Activated T-helper 1 cell treated with Interleukin-2 at 50 U/mL for 16 hours (primary cell): ENCODE results near the gene MTMR4.
"Not testable (repeated sequence)": the region's sequence is repeated elsewhere in the genome, so short reads cannot be mapped to it uniquely, and the experiment has no call there.

Experiments
- DNase-seq: peaks from one replicate; pipeline ENCODE4 v3.0.0-alpha.2; 2020; ENCODE audit warnings: low read depth

The MTMR4 gene

DNA sequence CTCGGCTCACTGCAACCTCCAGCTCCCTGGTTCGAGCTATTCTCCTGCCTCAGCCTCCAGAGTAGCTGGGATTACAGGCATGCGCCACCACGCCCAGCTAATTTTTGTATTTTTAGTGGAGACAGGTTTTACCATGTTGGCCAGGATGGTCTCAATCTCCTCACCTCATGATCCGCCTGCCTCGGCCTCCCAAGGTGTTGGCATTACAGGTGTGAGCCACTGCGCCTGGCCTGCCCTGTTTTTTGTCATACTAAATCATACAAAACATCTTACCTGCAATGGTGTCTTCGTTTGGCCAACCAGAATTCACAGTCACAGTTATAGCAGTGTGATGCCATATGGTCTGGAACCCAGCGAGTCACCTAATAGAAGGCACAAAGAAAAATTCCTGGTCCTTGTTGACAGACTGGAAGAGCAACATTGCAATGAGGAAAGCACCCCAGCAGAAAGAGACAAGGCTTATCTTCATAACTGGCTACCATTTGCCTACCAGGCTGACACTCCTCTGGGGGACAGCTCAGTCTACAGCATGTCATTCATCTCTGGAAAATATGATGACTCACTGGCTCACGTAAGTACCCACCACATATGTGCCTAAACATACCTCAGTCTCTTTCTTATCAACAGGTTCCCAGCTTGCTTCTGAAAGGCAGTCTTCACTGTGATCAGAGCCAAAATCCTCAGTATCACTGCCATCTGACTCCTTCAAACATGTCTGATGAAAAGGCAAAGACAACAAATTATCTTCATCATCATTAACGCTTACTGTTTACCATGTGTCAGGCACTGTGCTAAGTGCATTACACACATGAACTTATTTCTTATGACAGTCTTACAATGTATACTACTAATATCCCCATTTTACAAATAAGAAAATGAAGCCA lies 22.0 kb downstream of the MTMR4 start:
- no peak for DNase-seq

DNA sequence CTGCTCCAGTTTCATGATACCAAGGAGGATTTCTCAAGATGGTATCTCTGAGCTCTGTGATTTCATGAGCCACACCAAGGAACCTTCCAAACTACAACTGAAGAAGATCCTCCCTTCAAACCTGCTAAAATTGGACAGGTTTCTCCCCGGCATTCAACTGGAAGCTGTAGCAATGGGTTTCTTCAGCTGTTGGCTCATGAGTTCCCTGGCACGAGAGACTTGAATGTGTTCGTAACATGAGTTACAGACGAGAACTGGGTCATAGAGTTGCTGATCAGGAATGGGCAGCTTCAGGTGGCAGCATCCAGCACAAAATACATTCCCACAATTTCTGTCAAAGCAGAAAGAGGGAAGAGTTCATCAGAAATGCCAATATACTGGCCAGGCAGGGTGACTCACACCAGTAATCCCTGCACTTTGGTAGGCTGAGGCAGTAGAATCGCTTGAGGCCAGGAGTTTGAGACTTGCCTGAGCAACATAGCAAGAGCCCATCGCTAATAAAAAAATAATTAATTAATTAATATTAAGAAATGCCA lies 22.9 kb downstream of the MTMR4 start:
- DNase-seq = no peak

DNA sequence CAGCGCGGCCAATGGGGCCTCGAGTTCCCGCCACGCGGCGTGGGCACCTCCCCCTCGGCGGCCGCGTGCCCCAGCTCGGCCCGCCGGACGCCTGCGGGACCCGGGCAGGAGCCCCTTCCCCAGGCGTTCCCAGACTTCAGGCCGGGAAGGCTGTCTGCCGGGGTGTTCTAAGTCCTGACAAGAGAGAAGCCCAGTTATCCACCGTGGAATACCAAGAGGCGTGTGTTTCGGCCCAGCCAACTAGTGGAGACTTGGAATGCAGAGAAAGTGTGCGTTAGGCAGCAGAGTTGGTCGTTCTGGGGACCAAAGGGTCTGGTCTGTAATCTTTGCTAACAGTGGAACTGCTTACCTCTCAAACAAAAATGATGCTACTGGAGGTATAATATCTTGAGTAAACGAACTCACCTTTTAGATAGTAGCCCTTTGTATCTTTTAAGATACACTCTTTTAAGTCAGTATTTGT lies 26.0 kb downstream of the MTMR4 start:
- no peak for DNase-seq

DNA sequence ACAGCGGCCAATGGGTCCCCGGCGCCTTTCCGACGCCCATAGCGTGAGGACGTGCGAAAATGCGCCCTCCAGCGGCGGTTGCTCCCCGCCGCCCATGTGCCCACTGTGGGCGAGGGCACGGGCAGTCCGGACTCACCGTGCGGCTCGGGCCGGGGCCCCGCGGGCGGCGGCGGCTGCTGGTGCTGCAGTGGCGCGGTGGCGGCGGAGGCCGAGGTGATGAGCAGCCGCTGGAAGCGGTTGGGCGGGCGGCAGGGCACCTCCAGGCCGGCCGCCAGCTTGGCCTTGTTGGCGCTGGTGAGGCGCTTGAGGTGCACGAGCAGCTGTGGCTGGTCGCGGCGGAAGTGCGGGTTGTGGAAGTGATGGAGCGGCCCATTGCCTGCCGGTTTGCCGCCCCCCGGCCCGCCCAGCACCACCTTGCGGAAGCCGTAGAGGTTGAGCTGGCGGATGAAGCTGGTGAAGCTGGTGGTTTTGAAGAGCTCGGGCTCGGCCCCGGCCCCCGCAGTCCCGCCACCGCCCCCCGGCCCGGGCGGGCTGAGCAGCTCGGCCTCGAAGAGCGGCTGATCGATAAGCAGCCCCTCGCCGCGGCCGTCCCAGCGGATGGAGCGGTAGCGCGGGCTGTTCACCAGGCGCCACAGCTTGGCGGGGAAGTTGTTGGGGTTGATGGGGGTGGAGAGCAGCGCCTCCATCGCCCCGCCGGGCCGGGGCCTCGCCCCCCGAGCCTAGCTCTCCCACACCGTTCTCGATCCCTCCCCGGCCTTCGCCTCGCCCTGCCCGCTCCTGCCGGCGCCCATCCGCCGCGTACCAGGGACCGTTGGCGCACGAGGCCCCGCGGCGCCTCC lies 26.6 kb downstream of the MTMR4 start, which contains the start of gene HSF5:
HSF5 (minus strand) TSS at position 820 of the 839 bp plus-strand sequence; CDS start at position 686, 134 bp downstream.
- peak; percentile 73 for DNase-seq

DNA sequence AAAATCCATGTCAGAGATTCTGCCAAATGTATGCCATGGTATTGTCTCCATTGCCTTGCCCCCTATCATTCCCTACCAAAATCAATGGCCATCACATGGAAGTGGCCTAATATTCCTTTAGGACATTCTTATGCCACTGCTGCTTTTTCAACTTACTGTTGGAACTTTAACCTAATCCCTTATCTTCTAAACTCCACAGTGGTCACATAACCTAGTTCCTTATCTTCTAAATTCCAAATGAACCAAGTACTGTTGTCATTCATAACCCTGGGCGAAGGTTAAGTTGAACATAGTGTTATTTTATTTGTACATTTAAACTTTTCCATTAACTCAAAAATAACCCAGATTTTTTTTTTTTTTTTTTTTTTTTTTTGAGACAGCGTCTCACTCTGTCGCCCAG lies 29.8 kb downstream of the MTMR4 start:
- DNase-seq = no peak

DNA sequence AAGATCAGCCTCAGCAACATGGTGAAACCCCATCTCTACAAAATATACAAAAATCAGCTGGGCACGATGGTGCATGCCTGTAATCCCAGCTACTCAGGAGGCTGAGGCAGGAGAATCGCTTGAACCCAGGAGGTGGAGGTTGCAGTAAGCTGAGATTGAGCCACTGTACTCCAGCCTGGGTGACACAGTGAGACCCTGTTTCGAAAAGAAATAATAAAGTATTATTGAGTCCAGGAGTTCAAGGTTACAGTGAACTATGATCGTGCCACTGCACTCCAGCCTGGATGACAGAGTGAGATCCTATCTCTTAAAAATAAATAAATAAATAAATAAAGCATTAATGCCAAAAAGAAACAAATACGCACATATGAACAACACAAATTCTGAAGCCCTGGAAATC lies 32.6 kb downstream of the MTMR4 start:
- DNase-seq = not testable (repeated sequence)

DNA sequence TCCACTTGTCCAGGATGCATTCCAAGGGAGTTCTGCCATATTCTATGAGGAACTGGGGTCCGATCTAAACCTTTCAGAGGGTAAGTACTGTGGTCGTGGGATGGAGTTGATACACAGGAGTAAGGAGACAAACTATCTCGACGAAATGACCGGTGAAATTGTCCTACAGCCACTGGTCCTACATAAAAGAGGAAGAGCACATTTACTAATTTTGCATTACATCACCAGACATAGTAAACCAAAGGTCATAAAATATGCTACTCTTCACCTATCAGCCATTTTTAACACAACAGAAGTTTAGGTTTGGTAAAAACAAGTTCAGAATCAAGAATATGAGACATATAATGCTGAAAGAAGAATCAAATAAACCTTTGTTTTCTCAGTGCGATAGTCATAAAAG lies 34.3 kb downstream of the MTMR4 start:
- no peak for DNase-seq

DNA sequence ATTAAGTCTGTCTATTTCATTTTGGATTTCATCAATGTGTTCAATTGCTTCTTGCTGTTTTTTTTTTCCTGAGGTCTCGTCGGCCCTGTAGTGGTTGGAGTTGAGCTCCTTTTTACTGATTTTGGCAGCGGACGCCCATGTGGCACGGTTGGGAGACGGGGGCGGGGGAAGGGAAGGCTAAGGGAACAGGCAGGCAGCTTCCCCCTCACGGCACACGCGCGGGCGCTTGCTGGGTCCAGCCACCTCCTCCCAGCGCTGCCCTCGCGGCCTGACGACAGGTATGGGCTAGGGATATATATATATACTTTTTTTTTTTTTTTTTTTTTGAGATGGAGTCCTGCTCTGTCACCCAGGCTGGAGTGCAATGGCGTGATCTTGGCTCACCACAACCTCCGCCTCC lies 37.6 kb downstream of the MTMR4 start:
- DNase-seq = no peak

DNA sequence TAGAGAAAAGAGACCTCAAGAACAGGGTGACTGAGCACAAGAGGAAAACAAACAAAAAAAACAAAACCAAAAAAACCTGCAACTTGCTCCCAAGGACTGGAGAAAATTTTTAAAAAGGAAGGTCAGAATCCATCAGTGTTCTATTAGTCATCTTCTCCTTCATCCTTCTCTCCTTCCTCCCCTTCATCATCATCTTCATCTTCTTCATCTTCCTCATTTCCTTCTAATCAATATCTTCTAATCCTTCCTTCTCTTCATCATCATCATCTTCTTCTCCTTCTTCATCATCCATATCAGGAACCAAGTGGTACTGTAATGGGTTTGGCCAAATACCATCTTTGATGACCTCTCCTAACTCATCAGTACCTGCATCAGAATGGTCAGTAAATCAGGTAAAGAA lies 38.5 kb downstream of the MTMR4 start:
- no peak for DNase-seq

DNA sequence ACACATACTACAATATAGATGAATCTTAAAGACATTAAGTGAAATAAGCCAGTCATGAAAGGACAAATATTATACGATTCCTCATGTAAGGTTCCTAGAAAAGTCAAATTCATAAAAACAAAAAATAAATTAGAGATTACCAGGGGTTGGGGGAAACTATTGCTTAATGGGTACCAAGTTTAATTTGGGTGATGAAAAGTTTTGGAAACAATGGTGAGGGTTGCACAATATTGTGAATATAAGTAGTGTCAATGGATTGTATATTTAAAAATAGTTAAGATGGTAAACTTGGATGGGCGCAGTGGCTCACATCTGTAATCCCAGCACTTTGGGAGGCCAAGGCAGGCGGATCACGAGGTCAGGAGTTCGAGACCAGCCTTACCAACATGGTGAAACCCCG lies 44.1 kb downstream of the MTMR4 start:
- DNase-seq = no peak

DNA sequence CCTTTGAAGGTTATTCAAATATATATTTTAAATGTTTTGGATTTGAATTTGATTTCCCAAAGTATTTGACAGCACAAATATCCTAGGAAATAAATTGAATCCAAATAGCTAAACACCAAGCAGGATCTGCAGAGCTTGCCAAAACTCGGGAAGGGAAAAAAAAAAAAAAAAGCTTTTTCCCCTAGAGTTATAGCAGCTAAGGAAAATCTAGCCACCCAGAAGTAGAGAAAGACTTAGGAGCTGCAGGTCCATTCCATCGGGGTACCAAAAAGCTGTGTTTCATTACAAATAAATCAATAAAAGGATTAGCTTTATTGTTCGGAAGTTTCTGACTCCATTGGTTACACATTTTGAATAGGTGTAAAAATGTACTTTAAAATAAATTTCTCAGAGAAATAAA lies 45.5 kb downstream of the MTMR4 start:
- DNase-seq = no peak

DNA sequence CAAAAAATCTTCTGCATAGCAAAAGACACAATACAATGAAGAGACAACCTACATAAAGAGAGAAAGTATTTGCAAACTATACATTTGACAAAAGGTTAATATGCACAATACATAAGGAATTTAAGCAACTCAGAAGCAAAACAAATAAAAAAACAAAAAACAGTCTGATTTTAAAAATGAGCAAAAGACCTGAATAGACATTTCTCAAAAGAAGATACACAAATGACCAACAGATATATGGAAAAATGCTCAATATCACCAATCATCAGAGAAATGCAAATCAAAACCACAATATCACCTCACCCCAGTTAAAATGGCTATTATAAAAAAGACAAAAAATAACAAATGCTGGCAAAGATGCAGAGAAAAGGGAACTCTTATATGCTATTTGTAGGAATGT lies 58.9 kb downstream of the MTMR4 start:
- no peak for DNase-seq

DNA sequence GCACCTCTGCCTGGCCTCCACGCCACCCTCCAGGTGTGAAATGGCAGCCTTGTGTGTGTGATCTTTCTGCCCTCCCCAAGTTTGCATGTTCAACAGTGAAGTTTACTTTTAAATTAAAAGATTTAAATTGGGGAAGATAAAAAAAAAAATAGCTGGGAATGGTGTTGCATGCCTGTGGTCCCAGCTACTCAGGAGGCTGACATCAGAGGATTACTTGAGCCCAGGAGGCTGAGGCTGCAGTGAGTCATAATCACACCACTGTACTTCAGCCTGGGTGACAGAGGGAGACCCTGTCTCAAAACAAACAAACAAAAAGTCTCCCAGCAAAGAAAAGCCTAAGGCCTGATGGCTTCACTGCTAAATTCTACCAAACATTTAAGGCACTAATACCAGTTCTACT lies 61.7 kb downstream of the MTMR4 start:
- no peak for DNase-seq

DNA sequence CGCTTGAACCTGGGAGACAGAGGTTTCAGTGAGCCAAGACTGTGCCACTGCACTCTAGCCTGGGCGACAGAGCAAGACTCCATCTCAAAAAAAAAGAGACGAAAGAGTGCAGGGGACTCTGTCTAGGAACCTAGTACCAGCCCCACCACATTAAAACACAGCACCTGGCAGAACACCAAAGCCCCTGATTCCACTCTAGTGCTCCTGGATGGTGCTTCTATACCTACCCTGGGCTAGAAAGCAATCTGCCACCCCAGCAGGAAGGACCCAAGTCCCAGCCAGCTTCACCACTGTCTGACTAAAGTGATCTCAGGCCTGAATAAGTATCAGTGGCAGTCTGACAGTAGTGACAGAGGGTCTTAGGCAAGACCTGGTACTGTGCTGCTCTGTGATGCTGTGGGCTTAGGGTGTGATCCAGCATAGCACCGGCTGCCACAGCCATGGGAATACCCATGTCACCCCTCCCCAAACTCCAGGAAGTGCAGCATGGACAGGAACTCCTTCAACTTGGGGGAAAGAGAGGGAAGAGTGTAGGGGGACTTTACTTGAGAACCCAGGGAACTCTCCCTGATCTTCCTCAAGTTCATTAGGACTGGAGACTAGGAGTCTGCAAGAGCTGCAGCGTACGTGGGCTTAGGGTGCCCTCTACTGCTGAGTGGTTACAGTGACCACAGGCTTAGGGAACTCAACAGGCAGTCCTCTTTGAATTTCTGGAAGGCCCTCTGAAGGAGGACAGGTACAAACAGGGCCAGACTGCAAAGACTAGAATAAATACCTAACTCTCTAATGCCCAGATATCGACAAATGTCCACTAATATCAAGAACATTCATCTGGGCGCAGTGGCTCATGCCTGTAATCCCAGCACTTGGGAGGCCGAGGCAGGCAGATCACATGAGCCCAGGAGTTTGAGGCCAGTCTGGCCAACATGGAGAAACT lies 67.1 kb downstream of the MTMR4 start:
- peak; percentile 13 for DNase-seq

DNA sequence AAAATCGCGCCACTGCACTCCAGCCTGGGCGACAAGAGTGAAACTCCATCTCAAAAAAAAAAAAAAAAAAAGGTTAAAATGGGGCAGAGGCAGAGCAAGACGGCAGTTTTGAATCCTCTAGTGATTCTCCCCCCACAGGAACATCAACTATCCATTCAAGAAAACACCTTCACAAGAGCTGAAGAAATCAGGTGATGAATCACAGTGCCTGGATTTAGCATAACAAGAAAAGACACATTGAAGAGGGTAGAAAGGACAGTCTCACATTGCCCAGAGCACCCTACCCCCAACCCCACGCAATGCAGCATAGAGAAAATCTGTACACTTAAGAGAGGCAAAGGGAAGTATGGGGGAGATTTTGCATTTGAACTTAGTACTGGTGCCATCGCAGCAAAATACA lies 68.4 kb downstream of the MTMR4 start:
- no peak for DNase-seq
